ENCODE measurements around the gene ITPR3. TPM values are rescaled to one million over a fixed set of nuclear protein-coding genes. Genes with fewer than 3 reads are reported as not detected.
A peak's percentile ranks its signal among the peaks of the same experiment; 100 is the strongest.

ITPR3 gene
- total RNA-seq, 2 experiments from 2014 or later: 42.6 to 42.9 TPM

DNA sequence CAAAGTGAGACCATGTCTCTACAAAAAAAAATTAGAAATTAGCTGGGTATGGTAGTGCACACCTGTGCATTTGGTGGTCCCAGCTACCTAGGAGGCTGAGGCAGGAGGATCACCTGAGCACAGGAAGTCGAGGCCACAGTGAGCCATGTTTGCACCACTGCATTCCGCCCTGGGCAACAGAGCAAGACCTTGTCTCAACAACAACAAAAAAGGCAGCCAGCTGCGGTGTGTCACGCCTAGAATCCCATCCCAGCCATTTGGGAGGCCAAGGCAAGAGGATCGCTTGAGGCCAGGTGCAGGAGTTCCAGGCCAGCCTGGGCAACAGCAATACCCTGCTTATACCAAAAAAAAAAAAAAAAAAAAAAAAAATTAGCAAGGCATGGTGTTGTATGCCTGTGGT is 39.9 kb upstream of the ITPR3 start:
- CTCF ChIA-PET: interaction anchor here (0.6 to 2.2 kb wide), 6 partner anchors 9 to 325 kb away, joined by 3 to 9 read pairs (median 4); partner anchors contain the start of gene ITPR3
- Mint-ChIP-seq H3K27ac (no peak overlapping the region), H3K36me3 (ENCODE audit: low read depth) (peaks cover 24% of the 10 kb centered on the region), H3K4me3 (no peak overlapping the region), H3K4me1 (peaks cover 40% of the 10 kb centered on the region), H3K9me3 (ENCODE audit: low read depth) (no peaks in the 10 kb centered on the region), H3K27me3 (no peaks in the 10 kb centered on the region)
- DNase-seq (no peak), ATAC-seq (no peak)
- intact Hi-C loops (cut with DNase I, micrococcal nuclease): loop anchor here in 1 of 2 experiments (2.0 kb wide), 1 partner anchor 208 kb away; the partner anchor contains the start of gene LEMD2
- POLR2A ChIA-PET: interaction anchor here (0.6 kb wide), 1 partner anchor 45 kb away, joined by 3 read pairs; no protein-coding TSS in a partner anchor

DNA sequence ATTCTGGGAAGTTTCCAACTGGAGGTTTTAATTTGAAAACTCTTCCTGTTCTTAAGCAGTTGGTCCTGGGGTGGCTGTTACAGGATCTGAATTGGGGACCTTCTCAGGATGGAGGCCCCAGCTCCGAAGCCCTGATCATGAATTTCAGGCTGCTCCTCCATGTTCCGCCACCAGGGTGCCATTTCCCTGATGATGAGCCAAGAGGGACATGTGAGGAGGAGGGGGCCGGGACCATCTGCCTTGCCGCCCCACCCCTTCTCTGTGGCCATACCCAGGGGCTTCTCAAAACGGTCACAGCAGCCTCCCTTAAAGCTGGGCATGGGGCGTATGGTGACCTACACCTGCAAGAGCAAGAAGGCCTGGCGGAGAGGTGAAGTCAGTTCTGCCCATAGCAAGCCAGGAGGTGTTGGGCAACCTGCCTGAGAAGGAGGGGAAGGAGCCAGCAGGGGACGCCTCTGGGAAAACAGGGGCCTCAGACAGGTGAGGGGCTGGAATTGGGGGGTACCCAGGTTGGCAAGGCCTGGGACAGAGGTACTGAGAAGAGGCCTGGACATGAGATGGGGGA is 37.4 kb upstream of the ITPR3 start:
- CTCF ChIA-PET: interaction anchor here (0.6 to 1.9 kb wide), 6 partner anchors 10 to 580 kb away, joined by 3 to 13 read pairs (median 3); no protein-coding TSS in a partner anchor
- H3K27ac Mint-ChIP-seq: no peak overlapping the region
- DNase-seq (peak; percentile 52), ATAC-seq (no peak)
- H3K9me3 Mint-ChIP-seq (ENCODE audit: low read depth): no peaks in the 10 kb centered on the region
- POLR2A ChIA-PET: no interaction called here
- peaks cover 20% of the 10 kb centered on the region for H3K4me1 Mint-ChIP-seq
- no peaks in the 10 kb centered on the region for H3K27me3 Mint-ChIP-seq
- H3K36me3 Mint-ChIP-seq (ENCODE audit: low read depth): peaks cover 7% of the 10 kb centered on the region
- no peak overlapping the region for H3K4me3 Mint-ChIP-seq
- intact Hi-C loops (cut with DNase I, micrococcal nuclease): loop anchor here (2.0 kb wide), 4 partner anchors 13 to 127 kb away; partner anchors contain the start of gene UQCC2 (in 1 of the 2)

DNA sequence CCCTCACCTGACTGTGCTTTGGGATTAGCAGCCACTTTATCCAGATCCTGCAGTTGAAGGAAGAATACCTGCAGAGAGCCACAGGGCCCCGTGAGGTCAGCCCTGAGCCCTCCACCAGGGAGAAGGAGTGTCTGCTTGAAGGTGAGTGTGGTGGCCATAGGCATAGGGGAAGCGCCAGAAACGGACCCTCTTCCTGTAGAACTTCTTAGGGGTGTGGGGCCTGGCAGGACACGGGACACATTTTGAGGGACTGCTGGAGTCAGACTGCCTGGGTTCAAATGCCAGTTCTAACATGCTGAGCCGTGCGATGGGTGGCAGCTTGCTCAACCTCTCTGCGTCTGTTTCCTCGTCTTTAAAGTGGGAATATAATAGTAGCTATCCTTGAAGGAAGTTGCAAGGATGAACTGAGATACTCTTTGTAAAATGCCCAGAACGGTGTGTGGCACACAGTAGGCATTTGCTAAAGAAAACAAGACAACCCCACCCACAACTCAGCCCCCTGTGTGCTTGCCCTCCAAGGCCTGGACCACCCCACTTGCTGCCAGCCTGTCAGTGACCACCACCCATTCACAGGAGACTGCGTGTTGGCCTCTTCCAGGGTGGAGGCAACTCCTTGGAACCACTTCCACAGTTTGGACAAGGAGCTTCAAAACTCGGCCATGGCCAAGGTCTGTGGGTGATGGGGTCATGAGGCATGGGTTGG is 36.3 kb upstream of the ITPR3 start:
- intact Hi-C loops (cut with DNase I, micrococcal nuclease): loop anchor here (1.0 to 5.0 kb wide), 9 partner anchors 14 to 177 kb away; partner anchors contain the start of genes ITPR3 (in 1 of the 2) and UQCC2 (in 1 of the 2)
- H3K4me3 Mint-ChIP-seq: peak overlapping the region; percentile 66
- no peaks in the 10 kb centered on the region for H3K36me3 Mint-ChIP-seq (ENCODE audit: low read depth)
- CTCF ChIA-PET: interaction anchor here (0.7 to 3.3 kb wide), 10 partner anchors 8 to 154 kb away, joined by 3 to 13 read pairs (median 4); partner anchors contain the start of genes ITPR3 and UQCC2
- no peaks in the 10 kb centered on the region for H3K27me3 Mint-ChIP-seq
- DNase-seq (no peak), ATAC-seq (no peak)
- H3K9me3 Mint-ChIP-seq (ENCODE audit: low read depth): no peaks in the 10 kb centered on the region
- H3K4me1 Mint-ChIP-seq: peaks cover 22% of the 10 kb centered on the region
- peak overlapping the region; percentile 92 for H3K27ac Mint-ChIP-seq
- POLR2A ChIA-PET: no interaction called here

GRCh38 chr6:33585403-33586107 is 35.6 kb upstream of the ITPR3 start:
- Mint-ChIP-seq H3K27me3 (no peaks in the 10 kb centered on the region), H3K9me3 (ENCODE audit: low read depth) (no peaks in the 10 kb centered on the region), H3K27ac (peak overlapping the region; percentile 92), H3K36me3 (ENCODE audit: low read depth) (no peaks in the 10 kb centered on the region), H3K4me3 (peak overlapping the region; percentile 66), H3K4me1 (peaks cover 22% of the 10 kb centered on the region)
- ATAC-seq (peak; percentile 85), DNase-seq (peak; percentile 93)
- CTCF ChIA-PET: interaction anchor here (0.7 to 3.3 kb wide), 12 partner anchors 9 to 126 kb away, joined by 3 to 16 read pairs (median 5); partner anchors contain the start of genes ITPR3 and UQCC2
- POLR2A ChIA-PET: no interaction called here
- intact Hi-C loops (cut with DNase I, micrococcal nuclease): loop anchor here (1.0 to 5.0 kb wide), 9 partner anchors 15 to 177 kb away; partner anchors contain the start of genes ITPR3 (in 1 of the 2) and UQCC2 (in 1 of the 2)

DNA sequence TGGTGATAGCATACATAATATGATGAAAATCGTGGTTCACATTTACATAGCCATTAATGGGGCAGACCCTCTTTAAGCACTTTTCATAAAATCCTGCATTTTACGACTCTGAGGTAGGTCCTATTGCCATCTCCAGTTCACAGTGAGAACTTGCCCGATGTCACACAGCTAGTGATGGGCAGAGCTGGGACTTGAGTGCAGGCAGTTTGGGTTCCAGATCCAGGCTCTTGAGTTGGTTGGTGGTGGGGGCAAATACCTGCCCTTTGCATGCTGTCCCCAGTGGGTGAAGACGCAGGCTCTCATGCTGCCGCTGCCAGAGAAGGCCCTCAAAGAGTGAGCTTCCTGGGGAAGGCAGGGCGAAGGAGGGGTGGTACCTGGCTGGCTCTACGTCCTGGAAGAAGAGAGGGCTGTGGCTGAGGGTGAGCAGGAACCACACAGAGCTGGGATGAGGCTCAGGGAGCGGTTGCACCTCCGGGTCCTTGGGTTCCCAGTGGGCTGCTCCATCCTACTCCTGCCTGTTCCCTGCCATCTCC is 34.9 kb upstream of the ITPR3 start:
- Mint-ChIP-seq H3K27ac (peak overlapping the region; percentile 92), H3K36me3 (ENCODE audit: low read depth) (no peaks in the 10 kb centered on the region), H3K27me3 (no peaks in the 10 kb centered on the region), H3K4me1 (peaks cover 25% of the 10 kb centered on the region), H3K4me3 (peak overlapping the region; percentile 66), H3K9me3 (ENCODE audit: low read depth) (no peaks in the 10 kb centered on the region)
- CTCF ChIA-PET: interaction anchor here (0.8 to 3.3 kb wide), 7 partner anchors 17 to 125 kb away, joined by 3 to 16 read pairs (median 11); partner anchors contain the start of gene UQCC2
- intact Hi-C loops (cut with DNase I, micrococcal nuclease): loop anchor here in 1 of 2 experiments (5.0 kb wide), 2 partner anchors 36 to 176 kb away; partner anchors contain the start of gene ITPR3
- ATAC-seq (no peak), DNase-seq (no peak)
- POLR2A ChIA-PET: no interaction called here

DNA sequence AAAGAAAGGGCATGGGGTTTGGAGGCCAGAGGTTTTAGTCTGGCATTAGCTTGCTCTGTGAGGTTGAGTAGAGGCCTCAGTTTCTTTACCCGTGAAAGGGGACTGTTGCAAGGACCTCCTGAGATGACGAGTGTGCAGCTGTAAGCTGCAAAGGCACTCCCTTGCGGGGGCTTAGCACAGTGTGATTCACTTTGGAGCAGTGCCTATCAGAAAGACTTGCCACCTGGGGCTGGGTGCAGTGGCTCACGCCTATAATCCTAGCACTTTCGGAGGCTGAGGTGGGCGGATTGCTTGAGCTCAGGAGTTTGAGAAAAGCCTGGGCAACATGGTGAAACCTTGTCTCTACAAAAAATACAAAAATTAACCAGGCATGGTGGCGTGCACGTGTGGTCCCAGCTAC is 33.6 kb upstream of the ITPR3 start:
- H3K4me3 Mint-ChIP-seq: no peak overlapping the region
- no peaks in the 10 kb centered on the region for H3K36me3 Mint-ChIP-seq (ENCODE audit: low read depth)
- peaks cover 31% of the 10 kb centered on the region for H3K4me1 Mint-ChIP-seq
- no peak overlapping the region for H3K27ac Mint-ChIP-seq
- intact Hi-C loops (cut with DNase I, micrococcal nuclease): loop anchor here in 1 of 2 experiments (5.0 kb wide), 2 partner anchors 35 to 175 kb away; partner anchors contain the start of gene ITPR3
- DNase-seq (no peak), ATAC-seq (no peak)
- POLR2A ChIA-PET: no interaction called here
- CTCF ChIA-PET: interaction anchor here (1.0 to 3.3 kb wide), 8 partner anchors 16 to 124 kb away, joined by 3 to 16 read pairs (median 8); partner anchors contain the start of genes ITPR3 and UQCC2
- no peaks in the 10 kb centered on the region for H3K9me3 Mint-ChIP-seq (ENCODE audit: low read depth)
- no peaks in the 10 kb centered on the region for H3K27me3 Mint-ChIP-seq

DNA sequence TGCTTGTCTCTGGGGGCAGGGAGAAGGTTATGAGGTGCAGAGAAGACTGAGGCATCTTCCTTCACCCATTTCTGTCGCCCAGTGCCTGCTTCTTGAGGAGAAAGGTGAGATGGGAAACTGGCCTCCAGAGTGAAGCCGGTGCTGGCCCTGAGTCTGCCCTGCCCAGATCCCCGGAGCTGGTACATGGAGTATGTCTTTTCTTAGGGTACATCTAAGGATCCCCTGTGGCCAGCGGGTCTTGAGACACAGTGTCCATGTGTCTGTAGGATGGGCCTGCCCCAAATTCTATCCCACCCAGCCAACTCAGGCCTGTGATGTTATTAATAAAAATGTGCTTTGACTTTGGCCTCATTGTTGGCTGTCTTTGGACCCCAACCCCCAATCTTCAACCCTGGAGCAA is 32.2 kb upstream of the ITPR3 start:
- ChIA-PET POLR2A (no interaction called here), CTCF (interaction anchor here (1.5 kb wide), 1 partner anchor 112 kb away, joined by 5 read pairs; no protein-coding TSS in a partner anchor)
- DNase-seq (no peak), ATAC-seq (no peak)
- peaks cover 41% of the 10 kb centered on the region for H3K4me1 Mint-ChIP-seq
- no peaks in the 10 kb centered on the region for H3K36me3 Mint-ChIP-seq (ENCODE audit: low read depth)
- H3K27me3 Mint-ChIP-seq: no peaks in the 10 kb centered on the region
- H3K27ac Mint-ChIP-seq: no peak overlapping the region
- no peaks in the 10 kb centered on the region for H3K9me3 Mint-ChIP-seq (ENCODE audit: low read depth)
- intact Hi-C loops (cut with DNase I, micrococcal nuclease): loop anchor here in 1 of 2 experiments (1.0 to 5.0 kb wide), 3 partner anchors 33 to 173 kb away; partner anchors contain the start of gene ITPR3
- no peak overlapping the region for H3K4me3 Mint-ChIP-seq

DNA sequence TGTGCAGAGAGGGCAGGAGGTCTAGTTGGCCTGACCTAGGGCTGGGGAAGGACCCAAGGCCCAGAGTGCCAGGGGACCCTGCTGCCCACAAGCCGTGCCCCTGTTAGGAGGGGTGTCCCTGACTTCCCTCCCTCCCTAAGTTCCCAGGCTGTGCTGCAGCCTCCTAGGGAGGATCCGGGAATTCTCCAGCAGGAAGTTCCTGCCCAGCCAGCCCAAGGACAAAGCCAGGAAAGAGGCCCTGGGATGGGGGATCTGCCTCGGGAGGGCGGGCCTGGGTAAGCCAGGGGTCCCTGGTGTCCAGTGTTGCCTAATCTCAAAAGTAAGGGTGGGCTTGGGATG is 31.8 kb upstream of the ITPR3 start:
- Mint-ChIP-seq H3K27me3 (no peaks in the 10 kb centered on the region), H3K4me1 (peaks cover 41% of the 10 kb centered on the region), H3K4me3 (no peak overlapping the region), H3K27ac (no peak overlapping the region), H3K36me3 (ENCODE audit: low read depth) (no peaks in the 10 kb centered on the region), H3K9me3 (ENCODE audit: low read depth) (no peaks in the 10 kb centered on the region)
- CTCF ChIA-PET: interaction anchor here (0.7 to 1.5 kb wide), 7 partner anchors 9 to 111 kb away, joined by 3 to 9 read pairs (median 4); partner anchors contain the start of gene BAK1
- ATAC-seq (no peak), DNase-seq (no peak)
- intact Hi-C loops (cut with DNase I, micrococcal nuclease): loop anchor here in 1 of 2 experiments (1.0 to 5.0 kb wide), 3 partner anchors 33 to 173 kb away; partner anchors contain the start of gene ITPR3
- POLR2A ChIA-PET: interaction anchor here (0.9 kb wide), 1 partner anchor 181 kb away, joined by 3 read pairs; no protein-coding TSS in a partner anchor

DNA sequence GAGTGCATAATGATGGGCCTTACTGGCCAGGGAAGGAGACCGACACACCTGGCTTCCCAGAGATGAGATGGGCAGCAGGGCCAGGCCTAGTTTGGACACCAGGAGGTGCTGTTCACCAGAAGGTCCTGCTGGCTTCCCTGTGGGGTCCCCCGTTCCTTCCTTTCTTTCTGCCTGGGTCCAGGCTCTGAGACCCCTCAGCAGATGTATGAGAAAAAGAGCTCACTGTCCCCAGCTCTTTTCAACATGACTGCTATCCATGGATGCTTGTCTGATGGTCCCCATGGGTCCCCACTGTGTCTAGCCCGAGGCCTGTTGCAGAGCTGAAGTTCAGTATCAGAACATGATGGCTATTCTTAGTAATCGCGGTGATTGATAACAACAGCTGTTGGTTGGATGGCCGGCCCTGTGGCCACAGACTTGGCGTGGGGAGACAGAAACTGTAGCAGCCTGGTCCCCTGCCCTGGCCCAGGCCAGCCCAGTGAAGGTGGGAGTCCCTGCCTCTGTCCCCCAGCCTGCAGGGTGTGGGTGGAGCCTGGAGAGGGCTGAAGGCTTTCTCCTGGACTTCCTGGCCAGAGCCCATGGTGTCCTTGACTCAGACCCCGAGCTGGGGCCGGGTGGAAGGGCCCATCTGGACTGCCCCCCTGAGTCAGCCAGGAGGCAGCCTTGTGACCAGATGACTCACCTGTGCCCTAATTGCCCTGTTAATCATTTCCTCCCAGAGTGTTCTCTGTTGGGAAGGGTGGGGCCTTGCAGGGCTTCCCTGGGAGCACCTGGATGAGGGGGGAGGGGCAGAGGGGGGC is 31.2 kb upstream of the ITPR3 start:
- H3K4me3 Mint-ChIP-seq: no peak overlapping the region
- H3K9me3 Mint-ChIP-seq (ENCODE audit: low read depth): no peaks in the 10 kb centered on the region
- ChIA-PET CTCF (interaction anchor here (0.6 to 1.5 kb wide), 9 partner anchors 9 to 121 kb away, joined by 3 to 9 read pairs (median 4); partner anchors contain the start of genes BAK1 and UQCC2), POLR2A (interaction anchor here (0.9 kb wide), 1 partner anchor 180 kb away, joined by 3 read pairs; no protein-coding TSS in a partner anchor)
- ATAC-seq (peak; percentile 37), DNase-seq (peak; percentile 71)
- no peaks in the 10 kb centered on the region for H3K27me3 Mint-ChIP-seq
- intact Hi-C loops (cut with DNase I, micrococcal nuclease): loop anchor here in 1 of 2 experiments (1.0 to 5.0 kb wide), 4 partner anchors 17 to 172 kb away; partner anchors contain the start of gene ITPR3
- peaks cover 36% of the 10 kb centered on the region for H3K4me1 Mint-ChIP-seq
- H3K27ac Mint-ChIP-seq: no peak overlapping the region
- H3K36me3 Mint-ChIP-seq (ENCODE audit: low read depth): no peaks in the 10 kb centered on the region

All from activated CD4-positive, alpha-beta T cell treated with anti-CD3 and anti-CD28 coated beads for 36 hours (primary cell).